ENCODE measurements around the gene LZIC. TPM values are rescaled to one million over a fixed set of nuclear protein-coding genes. Genes with fewer than 3 reads are reported as not detected.

The LZIC gene
- total and polyA plus RNA-seq, 2 of the 13 experiments (the other 11 are each of a cell fraction or from before 2014, with no cell fraction given): 25.2 to 71.8 TPM

DNA sequence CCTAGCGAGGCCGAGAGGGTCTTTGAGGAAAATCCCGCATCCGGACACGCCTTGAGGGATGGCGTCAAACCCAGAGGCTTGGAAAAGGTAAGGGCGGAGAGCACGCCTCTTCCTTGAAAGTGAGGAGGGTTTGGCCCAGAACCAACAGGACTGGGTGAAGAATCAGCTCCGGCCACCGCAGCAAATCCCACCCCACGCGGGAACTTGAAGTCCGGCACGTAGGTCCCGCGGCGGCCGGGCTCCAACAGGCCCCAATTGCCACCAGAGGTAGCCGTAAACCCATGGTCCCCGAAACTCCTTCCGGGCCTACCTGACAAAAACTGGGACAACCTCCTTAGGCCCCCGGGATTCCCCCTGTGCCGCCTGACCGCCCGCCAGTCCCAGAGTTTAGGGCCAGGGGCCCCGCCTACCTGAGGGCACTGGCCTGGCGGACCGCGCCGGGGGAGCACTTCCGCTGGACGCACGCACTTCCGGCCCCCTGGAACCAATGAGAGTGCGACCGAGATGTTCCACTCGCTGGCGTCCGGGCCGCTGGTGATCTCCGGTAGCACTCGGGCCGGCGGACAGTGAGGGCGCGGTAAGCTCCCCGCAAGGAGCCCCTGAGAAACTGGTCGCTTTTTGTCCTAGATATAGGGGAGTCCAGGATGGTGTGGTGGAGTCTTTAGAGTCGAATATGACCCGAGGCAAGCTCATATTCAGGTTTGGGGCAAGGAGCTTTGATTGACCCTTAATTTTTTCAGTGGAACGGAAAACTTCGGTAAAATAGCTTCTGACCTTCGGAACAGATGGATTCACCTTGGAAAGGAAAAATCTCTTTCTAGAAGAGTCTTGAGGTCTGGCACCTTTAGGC is at the start of gene LZIC, which contains the start of gene NMNAT1 (continued):
- no peak for TF ChIP-seq ZNF441 (CRISPR knock-in tag; IDR thresholded peaks at IDR 0.05; ENCODE audit: borderline replicate concordance)
- no peak for TF ChIP-seq FIP1L1 (IDR thresholded peaks at IDR 0.05; ENCODE audit: borderline replicate concordance, insufficient read depth, low read depth, low read length)
- peak; percentile 75 for TF ChIP-seq MIER2 (CRISPR knock-in tag; IDR thresholded peaks at IDR 0.05)
- TF ChIP-seq, protein P1, sequence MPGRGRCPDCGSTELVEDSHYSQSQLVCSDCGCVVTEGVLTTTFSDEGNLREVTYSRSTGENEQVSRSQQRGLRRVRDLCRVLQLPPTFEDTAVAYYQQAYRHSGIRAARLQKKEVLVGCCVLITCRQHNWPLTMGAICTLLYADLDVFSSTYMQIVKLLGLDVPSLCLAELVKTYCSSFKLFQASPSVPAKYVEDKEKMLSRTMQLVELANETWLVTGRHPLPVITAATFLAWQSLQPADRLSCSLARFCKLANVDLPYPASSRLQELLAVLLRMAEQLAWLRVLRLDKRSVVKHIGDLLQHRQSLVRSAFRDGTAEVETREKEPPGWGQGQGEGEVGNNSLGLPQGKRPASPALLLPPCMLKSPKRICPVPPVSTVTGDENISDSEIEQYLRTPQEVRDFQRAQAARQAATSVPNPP (CRISPR knock-in tag; IDR thresholded peaks at IDR 0.05): peak; percentile 76
- TF ChIP-seq, protein P2, sequence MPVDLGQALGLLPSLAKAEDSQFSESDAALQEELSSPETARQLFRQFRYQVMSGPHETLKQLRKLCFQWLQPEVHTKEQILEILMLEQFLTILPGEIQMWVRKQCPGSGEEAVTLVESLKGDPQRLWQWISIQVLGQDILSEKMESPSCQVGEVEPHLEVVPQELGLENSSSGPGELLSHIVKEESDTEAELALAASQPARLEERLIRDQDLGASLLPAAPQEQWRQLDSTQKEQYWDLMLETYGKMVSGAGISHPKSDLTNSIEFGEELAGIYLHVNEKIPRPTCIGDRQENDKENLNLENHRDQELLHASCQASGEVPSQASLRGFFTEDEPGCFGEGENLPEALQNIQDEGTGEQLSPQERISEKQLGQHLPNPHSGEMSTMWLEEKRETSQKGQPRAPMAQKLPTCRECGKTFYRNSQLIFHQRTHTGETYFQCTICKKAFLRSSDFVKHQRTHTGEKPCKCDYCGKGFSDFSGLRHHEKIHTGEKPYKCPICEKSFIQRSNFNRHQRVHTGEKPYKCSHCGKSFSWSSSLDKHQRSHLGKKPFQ (CRISPR knock-in tag; IDR thresholded peaks at IDR 0.05; ENCODE audit: insufficient replicate concordance): no peak
- peak; percentile 44 for TF ChIP-seq BHLHE40 (IDR thresholded peaks at IDR 0.05; ENCODE audit: low read length)
- TF ChIP-seq, protein P3, sequence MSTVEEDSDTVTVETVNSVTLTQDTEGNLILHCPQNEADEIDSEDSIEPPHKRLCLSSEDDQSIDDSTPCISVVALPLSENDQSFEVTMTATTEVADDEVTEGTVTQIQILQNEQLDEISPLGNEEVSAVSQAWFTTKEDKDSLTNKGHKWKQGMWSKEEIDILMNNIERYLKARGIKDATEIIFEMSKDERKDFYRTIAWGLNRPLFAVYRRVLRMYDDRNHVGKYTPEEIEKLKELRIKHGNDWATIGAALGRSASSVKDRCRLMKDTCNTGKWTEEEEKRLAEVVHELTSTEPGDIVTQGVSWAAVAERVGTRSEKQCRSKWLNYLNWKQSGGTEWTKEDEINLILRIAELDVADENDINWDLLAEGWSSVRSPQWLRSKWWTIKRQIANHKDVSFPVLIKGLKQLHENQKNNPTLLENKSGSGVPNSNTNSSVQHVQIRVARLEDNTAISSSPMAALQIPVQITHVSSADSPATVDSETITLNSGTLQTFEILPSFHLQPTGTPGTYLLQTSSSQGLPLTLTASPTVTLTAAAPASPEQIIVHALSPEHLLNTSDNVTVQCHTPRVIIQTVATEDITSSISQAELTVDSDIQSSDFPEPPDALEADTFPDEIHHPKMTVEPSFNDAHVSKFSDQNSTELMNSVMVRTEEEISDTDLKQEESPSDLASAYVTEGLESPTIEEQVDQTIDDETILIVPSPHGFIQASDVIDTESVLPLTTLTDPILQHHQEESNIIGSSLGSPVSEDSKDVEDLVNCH (CRISPR knock-in tag; IDR thresholded peaks at IDR 0.05): no peak
- peak; percentile 54; the same call in 1 of the 2 replicates for TF ChIP-seq NAIF1 (CRISPR knock-in tag; IDR thresholded peaks at IDR 0.05; ENCODE audit: borderline replicate concordance)
- TF ChIP-seq ZNF772 (CRISPR knock-in tag; IDR thresholded peaks at IDR 0.05): peak; percentile 83
- TF ChIP-seq TRIM24 (CRISPR knock-in tag; IDR thresholded peaks at IDR 0.05): no peak
- TF ChIP-seq ZNF709 (CRISPR knock-in tag; IDR thresholded peaks at IDR 0.05): peak; percentile 67
- TF ChIP-seq, protein P4, sequence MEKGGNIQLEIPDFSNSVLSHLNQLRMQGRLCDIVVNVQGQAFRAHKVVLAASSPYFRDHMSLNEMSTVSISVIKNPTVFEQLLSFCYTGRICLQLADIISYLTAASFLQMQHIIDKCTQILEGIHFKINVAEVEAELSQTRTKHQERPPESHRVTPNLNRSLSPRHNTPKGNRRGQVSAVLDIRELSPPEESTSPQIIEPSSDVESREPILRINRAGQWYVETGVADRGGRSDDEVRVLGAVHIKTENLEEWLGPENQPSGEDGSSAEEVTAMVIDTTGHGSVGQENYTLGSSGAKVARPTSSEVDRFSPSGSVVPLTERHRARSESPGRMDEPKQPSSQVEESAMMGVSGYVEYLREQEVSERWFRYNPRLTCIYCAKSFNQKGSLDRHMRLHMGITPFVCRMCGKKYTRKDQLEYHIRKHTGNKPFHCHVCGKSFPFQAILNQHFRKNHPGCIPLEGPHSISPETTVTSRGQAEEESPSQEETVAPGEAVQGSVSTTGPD (CRISPR knock-in tag; IDR thresholded peaks at IDR 0.05): no peak; the same call in 1 of the 2 replicates
- TF ChIP-seq, protein P5, sequence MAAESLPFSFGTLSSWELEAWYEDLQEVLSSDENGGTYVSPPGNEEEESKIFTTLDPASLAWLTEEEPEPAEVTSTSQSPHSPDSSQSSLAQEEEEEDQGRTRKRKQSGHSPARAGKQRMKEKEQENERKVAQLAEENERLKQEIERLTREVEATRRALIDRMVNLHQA (CRISPR knock-in tag; IDR thresholded peaks at IDR 0.05): no peak
- TF ChIP-seq ZNF773 (CRISPR knock-in tag; IDR thresholded peaks at IDR 0.05; ENCODE audit: borderline replicate concordance): no peak; the same call in 1 of the 2 replicates
- no peak for TF ChIP-seq HHEX (CRISPR knock-in tag; IDR thresholded peaks at IDR 0.05)
- peak; percentile 58 for TF ChIP-seq ZNF737 (CRISPR knock-in tag; IDR thresholded peaks at IDR 0.05; ENCODE audit: borderline replicate concordance)
- TF ChIP-seq, protein P6, sequence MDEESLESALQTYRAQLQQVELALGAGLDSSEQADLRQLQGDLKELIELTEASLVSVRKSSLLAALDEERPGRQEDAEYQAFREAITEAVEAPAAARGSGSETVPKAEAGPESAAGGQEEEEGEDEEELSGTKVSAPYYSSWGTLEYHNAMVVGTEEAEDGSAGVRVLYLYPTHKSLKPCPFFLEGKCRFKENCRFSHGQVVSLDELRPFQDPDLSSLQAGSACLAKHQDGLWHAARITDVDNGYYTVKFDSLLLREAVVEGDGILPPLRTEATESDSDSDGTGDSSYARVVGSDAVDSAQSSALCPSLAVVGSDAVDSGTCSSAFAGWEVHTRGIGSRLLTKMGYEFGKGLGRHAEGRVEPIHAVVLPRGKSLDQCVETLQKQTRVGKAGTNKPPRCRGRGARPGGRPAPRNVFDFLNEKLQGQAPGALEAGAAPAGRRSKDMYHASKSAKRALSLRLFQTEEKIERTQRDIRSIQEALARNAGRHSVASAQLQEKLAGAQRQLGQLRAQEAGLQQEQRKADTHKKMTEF (CRISPR knock-in tag; IDR thresholded peaks at IDR 0.05): peak; percentile 95
- no peak for TF ChIP-seq SMARCC2 (IDR thresholded peaks at IDR 0.05)
- no peak for TF ChIP-seq NBN (conservative IDR thresholded peaks at IDR 0.05)
- no peak for TF ChIP-seq ZNF530 (CRISPR knock-in tag; IDR thresholded peaks at IDR 0.05; ENCODE audit: low read depth)
- TF ChIP-seq RFX3 (CRISPR knock-in tag; IDR thresholded peaks at IDR 0.05): no peak; the same call in 1 of the 2 replicates
